ENCODE data around the gene BARHL2. TPM values are rescaled to one million over a fixed set of nuclear protein-coding genes. Genes with fewer than 3 reads are reported as not detected.

BARHL2 gene
- polyA plus RNA-seq, 2 of the 4 experiments (the other 2 are of a cell fraction) = not detected

DNA sequence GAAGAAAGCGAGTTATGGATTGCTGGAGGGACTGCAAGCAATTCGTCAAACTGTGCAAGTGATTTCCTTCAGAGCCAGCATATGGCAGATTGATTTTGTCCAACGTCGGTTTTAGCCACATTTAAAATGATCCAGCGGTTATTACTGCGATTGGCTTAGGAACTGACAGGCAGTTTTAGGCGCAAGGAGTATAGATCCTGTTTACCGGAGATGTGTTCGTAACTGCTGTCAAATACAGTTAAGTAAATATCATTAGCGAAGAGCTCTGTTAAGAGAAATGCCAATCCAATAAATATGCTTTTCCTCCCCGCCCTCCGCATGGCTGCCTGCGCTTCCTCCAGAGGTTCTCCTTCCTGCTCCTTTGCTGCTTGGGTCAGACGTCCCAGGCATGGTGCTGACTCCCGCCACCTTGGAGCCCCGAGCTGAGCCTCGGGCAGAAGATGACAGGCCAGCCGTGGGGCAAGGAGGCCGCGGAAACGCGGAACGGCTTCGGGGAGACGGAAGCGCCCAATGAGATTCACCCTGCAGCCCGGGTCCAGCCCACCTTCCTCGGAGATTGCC lies 9.4 kb upstream of the BARHL2 start:
- POLR2A ChIA-PET = no interaction called here
- Histone ChIP-seq H3K4me1 (no peaks in the 10 kb centered on the region), H3K27ac (no peak overlapping the region), H3K9me3 (no peaks in the 10 kb centered on the region), H3K4me3 (no peak overlapping the region), H3K4me2 (no peak overlapping the region)
- ATAC-seq (no peak), FAIRE-seq (no peak), DNase-seq (ENCODE audit: low read depth in 1 of 2, low spot score in 1 of 2) (no peak)
- CTCF ChIA-PET = no interaction called here
- WGBS (ENCODE audit: missing lambda C conversion rate) = 77% methylated on average over 26 of the region's 28 CpGs
- TF ChIP-seq, protein P1, sequence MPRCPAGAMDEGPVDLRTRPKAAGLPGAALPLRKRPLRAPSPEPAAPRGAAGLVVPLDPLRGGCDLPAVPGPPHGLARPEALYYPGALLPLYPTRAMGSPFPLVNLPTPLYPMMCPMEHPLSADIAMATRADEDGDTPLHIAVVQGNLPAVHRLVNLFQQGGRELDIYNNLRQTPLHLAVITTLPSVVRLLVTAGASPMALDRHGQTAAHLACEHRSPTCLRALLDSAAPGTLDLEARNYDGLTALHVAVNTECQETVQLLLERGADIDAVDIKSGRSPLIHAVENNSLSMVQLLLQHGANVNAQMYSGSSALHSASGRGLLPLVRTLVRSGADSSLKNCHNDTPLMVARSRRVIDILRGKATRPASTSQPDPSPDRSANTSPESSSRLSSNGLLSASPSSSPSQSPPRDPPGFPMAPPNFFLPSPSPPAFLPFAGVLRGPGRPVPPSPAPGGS (IDR thresholded peaks at IDR 0.05) = no peak
- TF ChIP-seq CBX2 (IDR thresholded peaks at IDR 0.05; ENCODE audit: borderline replicate concordance, low read depth) (no peak), JUNB (IDR thresholded peaks at IDR 0.05) (no peak), FOXS1 (CRISPR knock-in tag; IDR thresholded peaks at IDR 0.05) (no peak), SMC3 (IDR thresholded peaks at IDR 0.05) (no peak), CHD2 (IDR thresholded peaks at IDR 0.05; ENCODE audit: low read length, partially characterized antibody) (no peak), TFCP2L1 (CRISPR knock-in tag; IDR thresholded peaks at IDR 0.05) (no peak), KDM5A (IDR thresholded peaks at IDR 0.05) (no peak), POLR2AphosphoS2 (conservative IDR thresholded peaks at IDR 0.05; ENCODE audit: low read length) (no peak), MAX (IDR thresholded peaks at IDR 0.05) (no peak), HOXB5 (CRISPR knock-in tag; IDR thresholded peaks at IDR 0.05) (no peak), HOXB13 (CRISPR knock-in tag; IDR thresholded peaks at IDR 0.05; ENCODE audit: low read depth) (no peak), CBX8 (IDR thresholded peaks at IDR 0.05) (no peak), PHF8 (IDR thresholded peaks at IDR 0.05; ENCODE audit: borderline replicate concordance, low read depth) (no peak), MAFK (IDR thresholded peaks at IDR 0.05; ENCODE audit: partially characterized antibody) (no peak), CTCF (IDR thresholded peaks at IDR 0.05) (no peak), NFE2L2 (conservative IDR thresholded peaks at IDR 0.05; ENCODE audit: low read length) (no peak)

- TF ChIP-seq POLR2A (IDR thresholded peaks at IDR 0.05; ENCODE audit: low read length) (no peak), CBX8 (IDR thresholded peaks at IDR 0.05) (no peak), RFX5 (IDR thresholded peaks at IDR 0.05) (no peak), ESRRA (IDR thresholded peaks at IDR 0.05; ENCODE audit: borderline replicate concordance, low read length) (no peak), JUN (IDR thresholded peaks at IDR 0.05) (no peak), NR3C1 (IDR thresholded peaks at IDR 0.05) (no peak), SMC3 (IDR thresholded peaks at IDR 0.05) (no peak), CHD2 (IDR thresholded peaks at IDR 0.05; ENCODE audit: low read length, partially characterized antibody) (no peak), MAX (IDR thresholded peaks at IDR 0.05) (no peak)
- TF ChIP-seq, protein P1 (IDR thresholded peaks at IDR 0.05) = no peak
- TF ChIP-seq, protein P2, sequence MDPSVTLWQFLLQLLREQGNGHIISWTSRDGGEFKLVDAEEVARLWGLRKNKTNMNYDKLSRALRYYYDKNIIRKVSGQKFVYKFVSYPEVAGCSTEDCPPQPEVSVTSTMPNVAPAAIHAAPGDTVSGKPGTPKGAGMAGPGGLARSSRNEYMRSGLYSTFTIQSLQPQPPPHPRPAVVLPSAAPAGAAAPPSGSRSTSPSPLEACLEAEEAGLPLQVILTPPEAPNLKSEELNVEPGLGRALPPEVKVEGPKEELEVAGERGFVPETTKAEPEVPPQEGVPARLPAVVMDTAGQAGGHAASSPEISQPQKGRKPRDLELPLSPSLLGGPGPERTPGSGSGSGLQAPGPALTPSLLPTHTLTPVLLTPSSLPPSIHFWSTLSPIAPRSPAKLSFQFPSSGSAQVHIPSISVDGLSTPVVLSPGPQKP (IDR thresholded peaks at IDR 0.05; ENCODE audit: low read depth, low read length) = no peak
- Histone ChIP-seq H3K4me2 (no peak overlapping the region), H3K9me3 (no peaks in the 10 kb centered on the region), H3K4me3 (no peak overlapping the region), H3K4me1 (no peaks in the 10 kb centered on the region), H3K27ac (no peak overlapping the region)
- DNase-seq (ENCODE audit: low read depth in 1 of 2, low spot score in 1 of 2) = no peak
- POLR2A ChIA-PET = no interaction called here
- CTCF ChIA-PET = no interaction called here
- no peak for FAIRE-seq
- ATAC-seq = no peak
- WGBS (ENCODE audit: missing lambda C conversion rate) = 77% methylated on average over 21 of the region's 44 CpGs
Observed at GRCh38 chr1:90725657-90726424, 8.7 kb upstream of the BARHL2 start.

Data from A549 (cell line).